ENCODE data around the gene BACH2.

GRCh38 chr6:89921197-89921596, 375.4 kb downstream of the BACH2 start:
- TF ChIP-seq RAD21 (IDR thresholded peaks at IDR 0.05; ENCODE audit: low read length) (no peak), CTCF (conservative IDR thresholded peaks at IDR 0.05; ENCODE audit: low read depth, low read length) (no peak), USF2 (IDR thresholded peaks at IDR 0.05; ENCODE audit: low read depth, low read length) (no peak), SMC3 (IDR thresholded peaks at IDR 0.05; ENCODE audit: low read depth, low read length) (no peak), POLR2A (IDR thresholded peaks at IDR 0.05; ENCODE audit: low read depth, low read length) (no peak), BHLHE40 (IDR thresholded peaks at IDR 0.05; ENCODE audit: low read depth, low read length) (no peak), MXI1 (IDR thresholded peaks at IDR 0.05; ENCODE audit: borderline replicate concordance, low read depth, low read length) (no peak), RFX5 (IDR thresholded peaks at IDR 0.05; ENCODE audit: low read depth, low read length) (no peak), CEBPB (IDR thresholded peaks at IDR 0.05; ENCODE audit: low read depth, low read length) (no peak), RCOR1 (IDR thresholded peaks at IDR 0.05; ENCODE audit: insufficient replicate concordance, low read length) (no peak), NFE2L2 (IDR thresholded peaks at IDR 0.05; ENCODE audit: low read depth, low read length) (no peak), MAZ (IDR thresholded peaks at IDR 0.05; ENCODE audit: borderline replicate concordance, low read depth, low read length) (no peak), MAFK (IDR thresholded peaks at IDR 0.05; ENCODE audit: low read depth, low read length) (no peak)
